ENCODE measurements around the gene KRTAP2-3. TPM values are rescaled to one million over a fixed set of nuclear protein-coding genes. Genes with fewer than 3 reads are reported as not detected.

The KRTAP2-3 gene
- not detected for total RNA-seq

DNA sequence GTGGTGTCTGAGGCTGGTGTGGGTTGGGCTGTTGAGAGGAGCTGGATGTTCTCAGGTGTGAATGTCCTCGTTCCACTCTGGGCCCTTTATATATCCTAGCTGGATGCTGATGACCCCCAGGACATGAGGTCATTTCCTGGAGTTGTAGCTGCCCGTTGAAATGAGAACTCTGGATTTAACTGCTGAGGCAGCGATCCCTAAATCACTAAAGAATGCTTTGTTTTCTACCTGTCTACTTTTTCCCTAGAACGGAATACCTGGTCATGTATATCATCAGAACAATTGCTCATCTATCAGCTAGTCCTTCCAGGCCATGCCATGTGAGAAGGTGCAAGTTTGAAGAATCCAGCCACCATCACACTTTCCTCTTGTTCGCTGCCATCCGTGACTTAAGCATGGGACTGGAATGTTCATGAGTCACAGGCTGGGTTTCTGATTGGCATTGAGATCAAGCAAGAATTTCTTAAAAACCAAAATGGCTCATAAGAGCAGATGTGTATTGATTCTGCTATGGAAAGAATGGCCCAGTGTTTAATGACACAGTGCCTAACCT is at the start of gene KRTAP2-3:
Gene KRTAP2-3, minus strand, starts transcription at position 63 of the 553 bp plus-strand sequence. CDS start 64 bp downstream, outside the sequence.

DNA sequence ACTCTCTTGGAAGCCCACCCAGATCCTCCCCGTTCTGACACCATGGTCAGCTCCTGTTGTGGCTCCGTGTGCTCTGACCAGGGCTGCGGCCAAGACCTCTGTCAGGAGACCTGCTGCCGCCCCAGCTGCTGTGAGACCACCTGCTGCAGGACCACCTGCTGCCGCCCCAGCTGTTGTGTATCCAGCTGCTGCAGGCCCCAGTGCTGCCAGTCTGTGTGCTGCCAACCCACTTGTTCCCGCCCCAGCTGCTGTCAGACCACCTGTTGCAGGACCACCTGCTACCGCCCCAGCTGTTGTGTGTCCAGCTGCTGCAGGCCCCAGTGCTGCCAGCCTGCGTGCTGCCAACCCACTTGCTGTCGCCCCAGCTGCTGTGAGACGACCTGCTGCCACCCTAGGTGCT is 45.4 kb upstream of the KRTAP2-3 start, which contains the start of gene KRTAP4-9:
Gene KRTAP4-9, plus strand, starts transcription at position 43 of the 400 bp plus-strand sequence. Its CDS starts 0 bp downstream, at position 43.

GRCh38 chr17:41101586-41102259 is 41.8 kb upstream of the KRTAP2-3 start, which contains the start of gene KRTAP4-16:
Gene KRTAP4-16 (minus strand): TSS chr17:41102209. CDS start chr17:41102209, 0 bp downstream.

GRCh38 chr17:41098042-41098441 is 38.1 kb upstream of the KRTAP2-3 start, which contains the start of gene KRTAP4-8:
Gene KRTAP4-8 (minus strand): TSS chr17:41098142. CDS start chr17:41098084, 58 bp downstream.

DNA sequence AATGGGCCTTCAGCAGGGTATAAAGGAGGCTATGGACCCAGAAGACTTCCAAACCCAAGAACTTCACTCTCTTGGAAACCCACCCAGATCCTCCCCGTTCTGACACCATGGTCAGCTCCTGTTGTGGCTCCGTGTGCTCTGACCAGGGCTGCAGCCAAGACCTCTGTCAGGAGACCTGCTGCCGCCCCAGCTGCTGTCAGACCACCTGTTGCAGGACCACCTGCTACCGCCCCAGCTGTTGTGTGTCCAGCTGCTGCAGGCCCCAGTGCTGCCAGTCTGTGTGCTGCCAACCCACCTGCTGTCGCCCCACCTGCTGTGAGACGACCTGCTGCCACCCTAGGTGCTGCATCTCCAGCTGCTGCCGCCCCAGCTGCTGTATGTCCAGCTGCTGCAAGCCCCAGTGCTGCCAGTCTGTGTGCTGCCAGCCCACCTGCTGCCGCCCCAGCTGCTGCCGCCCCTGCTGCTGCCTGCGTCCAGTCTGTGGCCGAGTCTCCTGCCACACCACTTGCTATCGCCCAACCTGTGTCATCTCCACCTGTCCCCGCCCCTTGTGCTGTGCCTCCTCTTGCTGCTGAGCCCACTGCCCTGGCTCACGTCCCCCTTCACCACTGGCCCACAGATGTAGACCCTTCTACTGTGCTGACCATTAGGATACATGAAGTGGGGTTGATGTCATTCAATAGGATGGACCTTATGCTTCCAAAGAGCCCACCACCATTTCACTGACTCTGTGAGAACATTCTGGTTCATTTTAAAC is 24.4 kb upstream of the KRTAP2-3 start, which contains the start of gene KRTAP4-7:
Gene KRTAP4-7, plus strand, starts transcription at position 51 of the 757 bp plus-strand sequence. Its CDS starts 57 bp downstream, at position 108.

DNA sequence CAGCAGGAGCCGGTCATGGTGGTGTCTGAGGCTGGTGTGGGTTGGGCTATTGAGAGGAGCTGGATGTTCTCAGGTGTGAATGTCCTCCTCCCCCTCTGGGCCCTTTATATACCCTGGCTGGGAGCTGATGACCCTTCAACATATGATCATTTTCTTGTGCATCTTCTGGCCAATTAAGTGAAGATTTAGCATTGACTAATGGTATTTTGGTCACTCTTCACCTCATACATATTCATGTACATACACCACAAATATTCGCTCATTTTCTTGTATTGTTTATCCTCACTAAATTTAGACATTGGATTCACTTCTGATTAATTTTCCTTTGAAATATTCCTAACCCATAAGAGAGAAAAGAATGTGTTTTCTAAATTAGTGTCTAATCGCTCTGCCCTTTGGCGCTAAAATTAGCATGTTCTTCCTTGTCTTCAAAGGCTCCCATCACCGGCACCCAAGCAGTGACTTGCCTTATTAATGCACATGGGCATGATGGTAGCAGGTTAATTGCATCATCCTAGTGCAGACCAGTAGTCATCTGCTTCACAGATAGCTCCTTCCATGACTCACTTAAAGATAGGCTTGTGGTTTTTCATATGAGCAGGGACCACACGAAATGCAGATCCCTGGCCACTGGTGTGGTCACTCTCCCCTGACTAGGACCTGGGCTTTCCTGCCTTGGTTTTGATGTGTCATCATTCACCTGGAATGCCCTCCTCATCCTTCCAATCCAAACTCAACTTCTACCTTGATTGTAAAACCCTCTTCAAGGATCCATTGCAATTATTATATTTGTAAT is 6.1 kb upstream of the KRTAP2-3 start, which contains the start of gene KRTAP2-4:
Gene KRTAP2-4, minus strand, starts transcription at position 51 of the 796 bp plus-strand sequence. Its CDS starts 34 bp downstream, at position 17.

GRCh38 chr17:41055130-41055529 is 4.8 kb downstream of the KRTAP2-3 start, which contains the start of gene KRTAP2-2:
Gene KRTAP2-2 (minus strand): TSS chr17:41055230. CDS start chr17:41055211, 19 bp downstream.

DNA sequence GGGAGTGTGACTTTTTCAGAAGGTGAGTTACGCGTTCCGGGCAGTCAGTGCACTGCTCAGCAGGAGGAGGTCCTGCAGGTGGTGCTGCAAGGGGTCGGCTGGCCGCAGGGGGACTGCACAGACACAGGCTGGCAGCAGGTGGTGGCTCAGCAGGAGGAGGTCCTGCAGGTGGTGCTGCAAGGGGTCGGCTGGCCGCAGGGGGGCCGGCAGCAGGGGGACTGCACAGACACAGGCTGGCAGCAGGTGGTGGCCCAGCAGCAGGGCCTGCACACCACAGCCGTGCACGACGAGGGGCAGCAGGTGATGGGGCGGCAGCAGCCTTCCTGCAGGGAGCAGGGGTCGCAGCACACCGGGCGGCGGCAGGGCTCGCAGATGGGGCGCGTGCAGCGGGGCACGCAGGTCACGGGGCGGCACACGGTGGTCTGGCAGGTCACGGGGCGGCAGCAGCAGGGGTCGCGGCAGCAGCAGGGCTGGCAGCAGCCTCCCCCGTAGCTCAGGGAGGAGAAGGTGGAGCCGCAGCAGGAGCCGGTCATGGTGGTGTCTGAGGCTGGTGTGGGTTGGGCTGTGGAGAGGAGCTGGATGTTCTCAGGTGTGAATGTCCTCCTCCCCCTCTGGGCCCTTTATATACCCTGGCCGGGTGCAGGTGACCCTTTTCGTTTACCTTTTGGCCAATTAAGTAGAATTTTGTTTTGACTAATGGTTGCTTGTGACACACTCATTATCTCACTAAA is 13.0 kb downstream of the KRTAP2-3 start, which contains the start of gene KRTAP2-1:
Gene KRTAP2-1, minus strand, starts transcription at position 582 of the 731 bp plus-strand sequence. Its CDS starts 49 bp downstream, at position 533.

DNA sequence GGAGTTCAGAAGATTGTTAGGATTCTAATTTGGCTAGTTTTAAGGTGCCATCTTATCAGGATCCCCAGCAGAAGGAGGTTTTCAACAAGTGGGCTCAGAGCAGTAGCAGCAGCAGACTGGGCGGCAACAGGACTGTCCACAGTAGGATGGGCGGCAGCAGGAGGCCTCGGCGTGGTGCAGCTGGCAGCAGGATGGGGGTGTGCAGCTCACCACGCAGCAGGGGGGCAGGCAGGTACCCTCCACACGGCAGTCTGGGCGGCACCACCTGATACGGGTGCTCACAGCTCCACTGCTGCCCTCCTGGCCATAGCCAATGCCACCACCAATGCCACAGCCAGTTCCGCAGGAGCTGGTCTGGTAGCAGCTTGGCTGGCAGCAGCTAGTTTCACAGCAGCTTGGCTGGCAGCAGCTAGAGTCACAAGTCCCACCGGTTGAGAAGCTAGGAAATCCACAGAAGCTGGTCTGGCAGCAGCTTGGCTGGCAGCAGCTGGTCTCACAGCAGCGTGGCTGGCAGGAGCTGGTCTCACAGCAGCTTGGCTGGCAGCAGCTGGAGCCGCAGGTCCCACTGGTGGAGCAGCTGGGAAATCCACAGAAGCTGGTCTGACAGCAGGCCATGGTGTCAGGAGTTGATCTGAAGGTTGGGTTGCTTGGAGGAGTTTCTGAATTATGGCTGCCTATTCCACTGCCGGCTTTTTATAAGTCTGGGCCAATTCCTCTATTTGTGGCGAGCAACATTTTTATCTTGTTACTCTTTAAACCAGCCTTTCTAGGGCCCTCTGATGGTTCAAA is 18.9 kb downstream of the KRTAP2-3 start, which contains the start of gene KRTAP1-1:
Gene KRTAP1-1, minus strand, starts transcription at position 668 of the 789 bp plus-strand sequence. Its CDS starts 53 bp downstream, at position 615.

DNA sequence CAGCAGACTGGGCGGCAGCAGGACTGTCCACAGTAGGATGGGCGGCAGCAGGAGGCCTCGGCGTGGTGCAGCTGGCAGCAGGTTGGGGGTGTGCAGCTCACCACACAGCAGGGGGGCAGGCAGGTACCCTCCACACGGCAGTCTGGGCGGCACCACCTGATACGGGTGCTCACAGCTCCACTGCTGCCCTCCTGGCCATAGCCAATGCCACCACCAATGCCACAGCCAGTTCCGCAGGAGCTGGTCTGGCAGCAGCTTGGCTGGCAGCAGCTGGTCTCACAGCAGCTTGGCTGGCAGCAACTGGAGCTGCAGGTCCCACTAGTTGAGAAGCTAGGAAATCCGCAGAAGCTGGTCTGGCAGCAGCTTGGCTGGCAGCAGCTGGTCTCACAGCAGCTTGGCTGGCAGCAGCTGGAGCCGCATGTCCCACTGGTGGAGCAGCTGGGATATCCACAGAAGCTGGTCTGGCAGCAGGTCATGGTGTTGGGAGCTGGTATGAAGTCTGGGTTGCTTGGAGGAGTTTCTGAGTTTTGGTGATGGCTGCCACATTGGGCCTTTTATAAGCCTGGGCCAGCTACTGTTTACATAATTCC is 25.5 kb downstream of the KRTAP2-3 start, which contains the start of gene KRTAP1-3:
Gene KRTAP1-3, minus strand, starts transcription at position 529 of the 590 bp plus-strand sequence. Its CDS starts 53 bp downstream, at position 476.

DNA sequence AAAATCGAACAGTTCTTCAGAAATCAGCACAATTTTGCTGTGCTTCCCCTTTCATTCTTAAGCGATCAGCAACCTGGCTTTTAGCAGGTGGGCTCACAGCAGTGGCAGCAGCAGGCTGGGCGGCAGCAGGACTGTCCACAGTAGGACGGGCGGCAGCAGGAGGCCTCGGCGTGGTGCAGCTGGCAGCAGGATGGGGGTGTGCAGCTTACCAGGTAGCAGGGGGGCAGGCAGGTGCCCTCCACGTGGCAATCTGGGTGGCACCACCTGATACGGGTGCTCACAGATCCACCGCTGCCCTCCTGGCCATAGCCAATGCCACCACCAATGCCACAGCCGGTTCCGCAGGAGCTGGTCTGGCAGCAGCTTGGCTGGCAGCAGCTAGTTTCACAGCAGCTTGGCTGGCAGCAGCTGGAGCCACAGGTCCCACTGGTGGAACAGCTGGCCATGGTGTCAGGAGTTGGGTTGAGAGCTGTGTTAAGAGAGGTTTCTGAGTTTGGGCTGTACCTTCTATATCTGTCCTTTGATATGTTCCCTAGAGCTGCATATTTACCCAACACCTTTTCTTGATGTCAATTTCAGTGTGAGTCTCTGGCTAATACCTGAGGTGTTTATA is 30.2 kb downstream of the KRTAP2-3 start, which contains the start of gene KRTAP1-4:
Gene KRTAP1-4, minus strand, starts transcription at position 563 of the 613 bp plus-strand sequence. Its CDS starts 117 bp downstream, at position 446.

GRCh38 chr17:41026715-41027471 is 33.0 kb downstream of the KRTAP2-3 start, which contains the start of gene KRTAP1-5:
Gene KRTAP1-5 (minus strand): TSS chr17:41027208. CDS start chr17:41027155, 53 bp downstream.

Other genes with a start within 250 kb of the KRTAP2-3 start
- 2.8 TPM for gene KRT10, start 237.5 kb downstream of the KRTAP2-3 start, total RNA-seq
- gene KRT12, start 192.9 kb downstream of the KRTAP2-3 start, total RNA-seq = not detected
- not detected for gene KRT20, start 174.9 kb downstream of the KRTAP2-3 start, total RNA-seq
- gene KRT23, start 122.5 kb downstream of the KRTAP2-3 start, total RNA-seq = not detected
- not detected for gene KRT39, start 93.2 kb downstream of the KRTAP2-3 start, total RNA-seq
- not detected for gene KRT40, start 75.8 kb downstream of the KRTAP2-3 start, total RNA-seq
- gene KRTAP3-3, start 66.0 kb downstream of the KRTAP2-3 start, total RNA-seq = not detected
- gene KRTAP3-2, start 60.2 kb downstream of the KRTAP2-3 start, total RNA-seq = not detected
- not detected for gene KRTAP3-1, start 51.0 kb downstream of the KRTAP2-3 start, total RNA-seq
- not detected for gene KRTAP1-5, start 32.9 kb downstream of the KRTAP2-3 start, total RNA-seq
- not detected for gene KRTAP1-4, start 29.9 kb downstream of the KRTAP2-3 start, total RNA-seq
- gene KRTAP1-3, start 25.2 kb downstream of the KRTAP2-3 start, total RNA-seq = not detected
- not detected for gene KRTAP1-1, start 18.7 kb downstream of the KRTAP2-3 start, total RNA-seq
- gene KRTAP2-1, start 12.8 kb downstream of the KRTAP2-3 start, total RNA-seq = not detected
- gene KRTAP2-2, start 4.9 kb downstream of the KRTAP2-3 start, total RNA-seq = not detected
- not detected for gene KRTAP2-4, start 5.8 kb upstream of the KRTAP2-3 start, total RNA-seq
- gene KRTAP4-7, start 24.0 kb upstream of the KRTAP2-3 start, total RNA-seq = not detected
- not detected for gene KRTAP4-8, start 38.0 kb upstream of the KRTAP2-3 start, total RNA-seq
- gene KRTAP4-16, start 42.1 kb upstream of the KRTAP2-3 start, total RNA-seq = not detected
- gene KRTAP4-9, start 45.3 kb upstream of the KRTAP2-3 start, total RNA-seq = not detected
- not detected for gene KRTAP4-11, start 58.3 kb upstream of the KRTAP2-3 start, total RNA-seq
- not detected for gene KRTAP4-12, start 64.1 kb upstream of the KRTAP2-3 start, total RNA-seq
- not detected for gene KRTAP4-6, start 80.4 kb upstream of the KRTAP2-3 start, total RNA-seq
- gene KRTAP4-5, start 89.7 kb upstream of the KRTAP2-3 start, total RNA-seq = not detected
- gene KRTAP4-4, start 100.6 kb upstream of the KRTAP2-3 start, total RNA-seq = not detected
- not detected for gene KRTAP4-3, start 108.1 kb upstream of the KRTAP2-3 start, total RNA-seq
- not detected for gene KRTAP4-2, start 118.1 kb upstream of the KRTAP2-3 start, total RNA-seq
- not detected for gene KRTAP4-1, start 124.8 kb upstream of the KRTAP2-3 start, total RNA-seq
- gene KRTAP9-1, start 129.8 kb upstream of the KRTAP2-3 start, total RNA-seq = not detected
- gene KRTAP9-2, start 166.5 kb upstream of the KRTAP2-3 start, total RNA-seq = not detected
- not detected for gene KRTAP9-3, start 172.3 kb upstream of the KRTAP2-3 start, total RNA-seq
- not detected for gene KRTAP9-8, start 177.9 kb upstream of the KRTAP2-3 start, total RNA-seq
- not detected for gene KRTAP9-4, start 189.6 kb upstream of the KRTAP2-3 start, total RNA-seq
- gene KRTAP9-9, start 195.3 kb upstream of the KRTAP2-3 start, total RNA-seq = not detected
- gene KRTAP9-6, start 205.3 kb upstream of the KRTAP2-3 start, total RNA-seq = not detected
- not detected for gene KRTAP9-7, start 215.6 kb upstream of the KRTAP2-3 start, total RNA-seq
- gene KRTAP29-1, start 242.7 kb upstream of the KRTAP2-3 start, total RNA-seq = not detected
- not detected for gene KRTAP16-1, start 249.2 kb upstream of the KRTAP2-3 start, total RNA-seq